Upper lobe of right lung (tissue), 1 donor: Measurements from ENCODE around the gene SLC25A5. TPM values are rescaled to one million over a fixed set of nuclear protein-coding genes. Genes with fewer than 3 reads are reported as not detected.
"Not testable (repeated sequence)": the region's sequence is repeated elsewhere in the genome, so short reads cannot be mapped to it uniquely, and the experiment has no call there.

Experiments used
- ATAC-seq: fragments of 200-7000 bp; cut with Tn5 transposase; one replicate; pipeline ENCODE4 v1.9.1; 2020; ENCODE audit warnings: mild to moderate bottlenecking, moderate library complexity
- DNase-seq: peaks from one replicate; pipeline ENCODE4 v3.0.0-alpha.2; 2020
- H3K27ac ChIP-seq: fragments of 200-600 bp; one replicate; pipeline ENCODE4 v1.8.0; 2022
- H3K27me3 ChIP-seq: fragments of 200-600 bp; one replicate; pipeline ENCODE4 v1.8.0; 2022; ENCODE audit warnings: mild to moderate bottlenecking
- H3K36me3 ChIP-seq: fragments of 200-600 bp; one replicate; pipeline ENCODE4 v1.8.0; 2022
- H3K4me1 ChIP-seq: fragments of 200-600 bp; one replicate; pipeline ENCODE4 v1.8.0; 2022
- H3K4me3 ChIP-seq: fragments of 200-600 bp; one replicate; pipeline ENCODE4 v1.8.0; 2022; ENCODE audit warnings: mild to moderate bottlenecking
- H3K9me3 ChIP-seq: fragments of 200-600 bp; one replicate; pipeline ENCODE4 v1.8.0; 2022
- intact Hi-C: fragments of 100-400 bp; cut with DNase I; formaldehyde crosslinking; loops from one replicate; pipeline ENCODE4 v1.11.0; 2022
- total RNA-seq: library from RNA; stranded (reverse); fragmentation: NEBNext Ultra II Directional; extraction: Animal tissue kit (Norgen Biotek cat#: 25700); gene quantifications from one replicate; pipeline ENCODE4 v1.2.1, GENCODE V29; 2021
- TF ChIP-seq, protein P1 (sequence below): fragments of 200-600 bp; IDR thresholded peaks from one replicate; pipeline ENCODE4 v1.8.0; 2022; ENCODE audit warnings: antibody characterized with exemption
- donor health status: DM: no; HTN: yes; CAD: no; lungs with severe emphysema.

The SLC25A5 gene
- total RNA-seq, 1 donor from 2014 or later: 323 TPM

DNA sequence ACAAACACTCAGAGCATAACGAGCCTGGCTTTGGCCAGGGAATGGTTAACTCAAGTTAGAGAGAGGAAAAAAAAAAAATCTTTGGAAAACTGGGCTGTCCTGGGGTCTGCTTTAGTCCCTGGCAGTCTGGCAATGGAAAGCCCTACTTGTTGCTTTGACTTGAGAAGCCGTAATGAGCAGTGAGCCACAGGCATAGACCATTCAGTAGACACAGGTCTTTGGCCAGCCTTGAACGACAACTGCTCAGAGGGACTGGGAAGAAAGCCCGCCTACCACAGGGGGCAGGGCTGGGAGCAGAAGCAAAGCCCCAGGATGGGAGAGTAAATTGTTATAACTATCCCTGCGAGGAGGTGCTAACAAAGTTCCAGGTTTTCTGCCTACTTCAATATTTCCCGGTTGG lies 43.2 kb upstream of the SLC25A5 start:
- H3K27ac ChIP-seq: no peak overlapping the region
- TF ChIP-seq, protein P1, sequence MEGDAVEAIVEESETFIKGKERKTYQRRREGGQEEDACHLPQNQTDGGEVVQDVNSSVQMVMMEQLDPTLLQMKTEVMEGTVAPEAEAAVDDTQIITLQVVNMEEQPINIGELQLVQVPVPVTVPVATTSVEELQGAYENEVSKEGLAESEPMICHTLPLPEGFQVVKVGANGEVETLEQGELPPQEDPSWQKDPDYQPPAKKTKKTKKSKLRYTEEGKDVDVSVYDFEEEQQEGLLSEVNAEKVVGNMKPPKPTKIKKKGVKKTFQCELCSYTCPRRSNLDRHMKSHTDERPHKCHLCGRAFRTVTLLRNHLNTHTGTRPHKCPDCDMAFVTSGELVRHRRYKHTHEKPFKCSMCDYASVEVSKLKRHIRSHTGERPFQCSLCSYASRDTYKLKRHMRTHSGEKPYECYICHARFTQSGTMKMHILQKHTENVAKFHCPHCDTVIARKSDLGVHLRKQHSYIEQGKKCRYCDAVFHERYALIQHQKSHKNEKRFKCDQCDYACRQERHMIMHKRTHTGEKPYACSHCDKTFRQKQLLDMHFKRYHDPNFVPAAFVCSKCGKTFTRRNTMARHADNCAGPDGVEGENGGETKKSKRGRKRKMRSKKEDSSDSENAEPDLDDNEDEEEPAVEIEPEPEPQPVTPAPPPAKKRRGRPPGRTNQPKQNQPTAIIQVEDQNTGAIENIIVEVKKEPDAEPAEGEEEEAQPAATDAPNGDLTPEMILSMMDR: no peak
- no peak for DNase-seq
- no peaks in the 10 kb centered on the region for H3K36me3 ChIP-seq
- intact Hi-C loops: no loop called here
- H3K27me3 ChIP-seq: no peaks in the 10 kb centered on the region
- ATAC-seq: no peak
- H3K9me3 ChIP-seq: no peaks in the 10 kb centered on the region
- H3K4me3 ChIP-seq: no peak overlapping the region
- no peaks in the 10 kb centered on the region for H3K4me1 ChIP-seq

DNA sequence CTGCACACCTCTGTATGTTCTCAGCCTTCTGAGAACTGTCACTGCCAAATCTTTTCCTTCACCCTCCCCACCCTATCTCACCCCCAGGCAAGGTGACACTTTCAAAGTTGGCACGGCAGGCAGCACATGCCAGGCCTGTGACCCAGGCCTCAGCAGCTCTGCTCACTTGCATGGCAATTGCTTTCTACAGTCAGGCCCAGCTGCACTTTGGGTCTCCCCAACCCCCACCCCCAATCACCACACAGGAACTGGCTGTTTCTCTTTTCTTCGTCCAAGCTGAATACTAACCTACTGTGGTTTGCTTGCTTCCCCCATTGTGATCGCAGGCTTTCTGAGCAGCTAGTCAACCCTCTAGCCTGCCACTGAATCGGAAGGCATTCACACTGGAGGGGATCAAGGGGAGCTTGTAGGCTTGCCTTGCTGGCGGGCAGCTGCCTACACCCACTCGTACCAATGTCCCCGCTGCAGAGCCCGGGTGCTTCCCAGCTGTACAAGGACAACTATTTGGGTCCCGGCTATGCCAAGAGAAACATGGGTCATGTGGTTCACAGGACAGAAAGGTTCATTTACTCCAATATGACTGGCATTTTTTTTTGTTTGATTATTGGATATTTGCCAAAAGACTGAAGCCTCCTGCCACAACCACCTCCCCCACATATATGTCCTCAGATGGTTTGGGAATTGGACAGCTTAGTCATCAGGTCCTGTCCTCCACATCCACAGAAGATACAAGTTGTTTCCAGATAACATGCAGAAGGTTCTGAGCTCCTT lies 41.0 kb upstream of the SLC25A5 start:
- no peaks in the 10 kb centered on the region for H3K4me1 ChIP-seq
- no peaks in the 10 kb centered on the region for H3K36me3 ChIP-seq
- intact Hi-C loops: no loop called here
- no peaks in the 10 kb centered on the region for H3K9me3 ChIP-seq
- no peak overlapping the region for H3K4me3 ChIP-seq
- no peaks in the 10 kb centered on the region for H3K27me3 ChIP-seq
- TF ChIP-seq, protein P1: no peak
- ATAC-seq (no peak), DNase-seq (no peak)
- H3K27ac ChIP-seq: no peak overlapping the region

DNA sequence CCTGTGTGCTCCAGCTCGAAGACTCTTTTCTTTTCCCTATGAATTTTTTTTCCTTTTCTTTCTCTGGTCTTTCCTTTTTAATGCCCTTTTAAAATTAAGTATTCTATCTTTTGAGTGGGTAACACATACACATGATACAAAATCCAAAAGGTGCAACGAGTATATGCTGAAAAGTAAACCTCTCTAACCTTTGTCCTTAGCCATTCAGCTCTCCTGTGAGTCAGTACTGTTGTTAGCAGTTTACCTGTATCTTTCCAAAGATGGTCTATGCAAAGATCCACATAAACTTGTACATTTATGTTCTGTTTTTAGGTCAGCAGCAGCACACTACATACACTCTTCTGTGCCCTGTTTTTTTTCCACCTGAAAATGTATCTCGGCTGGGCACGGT lies 40.5 kb upstream of the SLC25A5 start:
- Histone ChIP-seq H3K4me3 (no peak overlapping the region), H3K27me3 (no peaks in the 10 kb centered on the region), H3K9me3 (no peaks in the 10 kb centered on the region), H3K4me1 (no peaks in the 10 kb centered on the region), H3K27ac (no peak overlapping the region), H3K36me3 (no peaks in the 10 kb centered on the region)
- no peak for DNase-seq
- ATAC-seq: no peak
- intact Hi-C loops: no loop called here
- TF ChIP-seq, protein P1: no peak

DNA sequence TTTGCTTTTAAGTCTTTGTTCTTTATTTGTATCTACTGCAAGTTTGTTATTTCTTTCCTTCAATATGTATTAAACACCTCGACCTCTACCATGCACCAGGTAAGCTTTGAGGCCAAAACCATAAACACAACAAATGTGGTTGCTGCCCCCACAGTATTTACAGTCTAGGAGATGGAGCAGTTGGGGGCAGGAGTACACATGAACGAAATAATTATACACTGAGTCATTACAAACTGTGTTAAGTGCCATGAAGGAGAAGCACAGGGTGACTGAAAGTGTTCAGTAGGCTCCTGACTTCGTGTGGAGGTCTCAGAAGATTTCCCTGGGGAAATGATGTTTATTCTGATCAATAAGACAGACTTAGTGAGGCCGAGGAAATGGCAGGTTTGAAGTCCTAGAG lies 38.8 kb upstream of the SLC25A5 start:
- intact Hi-C loops: no loop called here
- H3K36me3 ChIP-seq: no peaks in the 10 kb centered on the region
- no peaks in the 10 kb centered on the region for H3K4me1 ChIP-seq
- H3K9me3 ChIP-seq: no peaks in the 10 kb centered on the region
- H3K27ac ChIP-seq: no peak overlapping the region
- DNase-seq (no peak), ATAC-seq (no peak)
- no peaks in the 10 kb centered on the region for H3K27me3 ChIP-seq
- TF ChIP-seq, protein P1: no peak
- H3K4me3 ChIP-seq: no peak overlapping the region

DNA sequence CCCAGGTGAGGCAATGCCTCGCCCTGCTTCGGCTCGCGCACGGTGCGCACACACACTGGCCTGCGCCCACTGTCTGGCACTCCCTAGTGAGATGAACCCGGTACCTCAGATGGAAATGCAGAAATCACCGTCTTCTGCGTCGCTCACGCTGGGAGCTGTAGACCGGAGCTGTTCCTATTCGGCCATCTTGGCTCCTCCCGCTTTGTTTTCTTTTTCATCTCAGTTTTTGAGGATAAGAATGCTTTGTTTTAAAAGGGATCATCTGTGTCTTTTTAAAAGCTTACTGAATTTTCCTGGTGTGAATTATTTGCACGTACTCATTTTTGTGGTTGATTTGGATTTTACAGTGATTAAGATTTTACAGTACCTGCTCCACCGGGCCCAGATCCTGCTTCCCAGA lies 26.9 kb upstream of the SLC25A5 start:
- H3K9me3 ChIP-seq, H3K4me3 ChIP-seq, ATAC-seq, H3K36me3 ChIP-seq, H3K4me1 ChIP-seq, H3K27ac ChIP-seq, DNase-seq, intact Hi-C loops, H3K27me3 ChIP-seq: not testable (repeated sequence)

DNA sequence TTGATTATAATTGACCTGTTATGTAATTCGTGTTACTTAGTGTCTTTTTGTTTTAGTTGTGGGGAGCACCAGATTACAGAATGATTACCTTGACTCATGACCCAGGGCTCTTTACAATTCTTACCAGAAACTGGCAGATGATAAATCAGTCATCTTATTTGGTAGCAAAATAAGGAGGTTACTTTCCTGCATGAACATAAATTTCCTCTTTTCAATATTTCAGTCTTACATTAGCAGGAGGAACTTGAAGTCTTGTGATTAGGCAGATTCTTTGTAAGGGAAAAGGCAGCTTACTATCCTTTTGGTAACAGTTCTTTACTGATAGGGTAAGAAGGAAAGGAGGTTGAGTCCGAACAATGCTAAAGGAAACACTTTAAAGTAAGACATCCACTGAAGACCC lies 26.0 kb upstream of the SLC25A5 start:
- H3K4me3 ChIP-seq: no peak overlapping the region
- intact Hi-C loops: no loop called here
- DNase-seq (no peak), ATAC-seq (no peak)
- no peaks in the 10 kb centered on the region for H3K36me3 ChIP-seq
- H3K4me1 ChIP-seq: no peaks in the 10 kb centered on the region
- H3K27ac ChIP-seq: no peak overlapping the region
- TF ChIP-seq, protein P1: no peak
- no peaks in the 10 kb centered on the region for H3K9me3 ChIP-seq
- H3K27me3 ChIP-seq: no peaks in the 10 kb centered on the region
